Kidney (tissue), 14 donors: ENCODE measurements around the gene KANSL1L. TPM values are rescaled to one million over a fixed set of nuclear protein-coding genes. Genes with fewer than 3 reads are reported as not detected.

ENCODE experiments used
- DNase-seq, 5 donors: peaks; one replicate each; pipeline ENCODE4 v3.0.0-alpha.2; 2013 to 2020
- FAIRE-seq: peaks from 2 replicates; lab custom pipeline; 2012; peaks lifted over from hg19 to GRCh38; lab: Jason Lieb, UNC
- H3K27ac ChIP-seq, 2 donors: one replicate each; pipeline ENCODE4 v1.7.0; 2013; ENCODE audit warnings: low read depth in 2 of 2, low read length in 2 of 2, inconsistent platforms in 1 of 2
- H3K27me3 ChIP-seq: one replicate; pipeline ENCODE4 v1.7.1; 2013; ENCODE audit warnings: low read length, inconsistent platforms; ENCODE audit not compliant: control insufficient read depth, insufficient read depth
- H3K36me3 ChIP-seq, 3 donors: one replicate each; pipeline versions ENCODE4 v1.7.0 to v1.7.1; 2013; ENCODE audit warnings: low read length in 3 of 3, control low read depth in 1 of 3, inconsistent platforms in 1 of 3; ENCODE audit not compliant: insufficient read depth in 3 of 3, control insufficient read depth in 2 of 3
- H3K4me1 ChIP-seq, 3 donors: one replicate each; pipeline versions ENCODE4 v1.7.0 to v1.7.1; 2013; ENCODE audit warnings: low read length in 3 of 3, inconsistent platforms in 1 of 3, low read depth in 1 of 3; ENCODE audit not compliant: control insufficient read depth in 2 of 3, insufficient read depth in 2 of 3
- H3K4me3 ChIP-seq, 3 donors: one replicate each; pipeline versions ENCODE4 v1.7.0 to v1.8.1; 2013; ENCODE audit warnings: low read length in 3 of 3, control low read depth in 1 of 3, inconsistent platforms in 1 of 3
- H3K9ac ChIP-seq, 3 donors: one replicate each; pipeline versions ENCODE4 v1.7.0 to v1.7.1; 2013; ENCODE audit warnings: low read length in 3 of 3, control low read depth in 1 of 3, inconsistent platforms in 1 of 3
- H3K9me3 ChIP-seq, 3 donors: one replicate each; pipeline versions ENCODE4 v1.7.0 to v1.7.1; 2013; ENCODE audit warnings: low read length in 3 of 3, control low read depth in 1 of 3, inconsistent platforms in 1 of 3; ENCODE audit not compliant: control insufficient read depth in 2 of 3, insufficient read depth in 1 of 3
- CTCF ChIP-seq: IDR thresholded peaks from 3 replicates; pipeline ENCODE4 v1.5.1; 2012; ENCODE audit warnings: mild to moderate bottlenecking, moderate library complexity, borderline replicate concordance; ENCODE audit not compliant: insufficient read depth; ENCODE audit errors: extremely low read depth
- intact Hi-C: fragments of 100-400 bp; cut with DNase I; formaldehyde crosslinking; loops from one replicate; pipeline ENCODE4 v1.11.1; 2022
- polyA plus RNA-seq: library from polyadenylated mRNA; stranded (reverse); fragments of 350-450 nt; fragmentation: Illumina TruSeq; extraction: RNeasy Lipid Tissue Mini Kit (QIAGEN cat#74804); gene quantifications from one replicate; pipeline ENCODE4 v1.2.3, GENCODE V29; 2014; ENCODE audit warnings: low read depth, low replicate concordance; ENCODE audit not compliant: insufficient read depth
- total RNA-seq: library from RNA; stranded (reverse); fragmentation: NEBNext Ultra II Directional; extraction: Animal tissue kit (Norgen Biotek cat#: 25700); gene quantifications from one replicate; pipeline ENCODE4 v1.2.1, GENCODE V29; 2021
- donor health status: control.
- donor health status: control.
- donor health status: control.
- donor health status: control.
- donor health status: control.
- donor health status: DM: yes; HTN: yes; CAD: no.
- donor health status: Normal renal cell carcinoma (clear cell type).

Gene KANSL1L
- total and polyA plus RNA-seq, 2 donors from 2014 or later, result 11.6 to 65.4 TPM

GRCh38 chr2:210174086-210174485 is 2.9 kb upstream of the KANSL1L start:
- H3K4me1 ChIP-seq, result peaks cover 0 to 4% (median 0%) of the 10 kb centered on the region in 3 donors
- no peaks in the 10 kb centered on the region for H3K27me3 ChIP-seq
- H3K9ac ChIP-seq, result no peak overlapping the region
- FAIRE-seq, result no peak
- no peak for TF ChIP-seq CTCF
- no peak for DNase-seq
- intact Hi-C loops, result no loop called here
- no peaks in the 10 kb centered on the region for H3K9me3 ChIP-seq
- no peak overlapping the region for H3K27ac ChIP-seq
- no peaks in the 10 kb centered on the region for H3K36me3 ChIP-seq
- H3K4me3 ChIP-seq, result peak overlapping the region in 1 of 3 donors; percentile 23

DNA sequence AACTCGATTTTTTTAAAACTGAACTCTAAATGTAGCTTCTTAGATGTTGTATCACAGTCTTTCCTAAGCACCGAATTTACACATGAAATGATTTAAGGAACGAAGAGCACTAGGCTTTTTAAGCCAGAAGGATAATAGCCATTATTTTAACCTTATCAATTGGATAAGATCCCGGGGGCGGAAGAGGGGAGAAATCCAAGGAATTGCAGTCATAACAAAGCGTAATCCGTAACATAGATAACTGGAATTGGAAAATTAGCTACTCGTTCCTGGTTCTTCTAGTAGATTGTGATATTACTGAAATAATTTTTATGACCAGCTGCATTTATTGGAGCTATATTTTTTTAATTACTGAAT is 988 bp upstream of the KANSL1L start:
- no peak for FAIRE-seq
- no peak for TF ChIP-seq CTCF

DNA sequence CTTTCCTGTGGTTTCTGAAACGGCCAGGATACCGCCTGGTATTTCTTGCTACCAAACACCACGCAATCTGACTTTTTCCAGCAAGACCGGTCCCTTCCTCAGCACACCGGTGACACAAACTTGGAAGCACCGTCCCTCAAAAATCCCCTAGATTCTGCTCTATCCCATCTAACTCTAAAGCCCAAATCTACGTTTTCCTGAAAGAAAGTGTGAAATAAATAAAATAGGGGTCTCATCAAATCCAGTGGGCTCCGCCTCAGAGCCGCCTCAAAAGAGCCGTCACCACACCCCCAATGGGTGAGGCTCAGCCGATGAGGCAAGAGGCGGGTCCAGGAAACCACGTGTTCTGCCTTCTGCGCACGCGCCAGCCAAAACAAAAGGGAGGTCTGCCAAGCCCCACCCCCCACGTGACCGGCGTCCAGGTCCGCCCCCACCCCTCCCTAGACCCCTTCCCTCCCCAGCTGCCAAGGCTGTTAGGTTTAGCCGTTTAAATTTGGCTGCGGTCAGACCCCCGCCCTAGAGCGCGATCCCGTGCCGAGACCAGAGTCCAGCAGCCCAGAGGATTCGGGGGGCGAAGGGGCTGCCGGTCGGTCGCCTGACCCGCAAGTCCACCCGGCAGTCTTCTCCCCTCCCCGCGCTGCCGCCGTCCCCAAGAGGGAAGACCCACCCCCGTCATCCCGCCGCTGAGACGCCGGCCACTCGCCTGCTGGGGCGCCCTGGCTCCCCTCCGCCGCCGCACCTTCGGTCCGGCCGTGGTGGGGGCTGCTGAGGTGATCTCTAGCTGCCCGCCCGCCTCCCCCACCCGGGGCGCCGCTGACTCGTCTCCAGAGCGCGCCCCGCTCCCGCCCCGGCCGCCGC is 534 bp downstream of the KANSL1L start:
- peak; percentile 99 for DNase-seq
- peaks cover 2 to 15% (median 4%) of the 10 kb centered on the region in 3 donors for H3K4me1 ChIP-seq
- peak overlapping the region; percentile 72 to 95 (median 93) for H3K4me3 ChIP-seq
- H3K27ac ChIP-seq, result peak overlapping the region; percentile 99
- intact Hi-C loops, result no loop called here
- no peaks in the 10 kb centered on the region for H3K27me3 ChIP-seq
- FAIRE-seq, result no peak
- no peaks in the 10 kb centered on the region for H3K36me3 ChIP-seq
- peak overlapping the region; percentile 91 to 98 (median 96) for H3K9ac ChIP-seq
- H3K9me3 ChIP-seq, result no peaks in the 10 kb centered on the region
- no peak for TF ChIP-seq CTCF

More for the DNA sequence above, 988 bp upstream of the KANSL1L start:
- H3K4me3 ChIP-seq, result peak overlapping the region; percentile 71 to 82 (median 82)
- no peaks in the 10 kb centered on the region for H3K9me3 ChIP-seq
- H3K36me3 ChIP-seq, result no peaks in the 10 kb centered on the region
- intact Hi-C loops, result no loop called here
- peak overlapping the region; percentile 70 to 94 (median 92) for H3K9ac ChIP-seq
- no peak for DNase-seq
- peaks cover under 1 to 4% (median 2%) of the 10 kb centered on the region in 3 donors for H3K4me1 ChIP-seq
- H3K27ac ChIP-seq, result peak overlapping the region; percentile 93 to 98
- no peaks in the 10 kb centered on the region for H3K27me3 ChIP-seq
